Activated naive CD4-positive, alpha-beta T cell treated with anti-CD3 and anti-CD28 coated beads, Interleukin-2, amount 50 U/mL, for 24 hours (primary cell): Measurements from ENCODE around the gene SPOUT1.

Experiments
- H3K27ac Mint-ChIP-seq: one replicate; pipeline ENCODE4 v1.8.0; 2021; ENCODE audit warnings: mild to moderate bottlenecking, mixed read lengths
- H3K27me3 Mint-ChIP-seq: one replicate; pipeline ENCODE4 v1.8.0; 2021; ENCODE audit warnings: mixed read lengths
- H3K36me3 Mint-ChIP-seq: one replicate; pipeline ENCODE4 v1.8.0; 2021; ENCODE audit warnings: mixed read lengths
- H3K4me1 Mint-ChIP-seq: one replicate; pipeline ENCODE4 v1.8.0; 2021; ENCODE audit warnings: mixed read lengths
- H3K4me3 Mint-ChIP-seq: one replicate; pipeline ENCODE4 v1.8.0; 2021; ENCODE audit warnings: mild to moderate bottlenecking, mixed read lengths
- H3K9me3 Mint-ChIP-seq: one replicate; pipeline ENCODE4 v1.8.0; 2021; ENCODE audit warnings: mixed read lengths

The SPOUT1 gene

DNA sequence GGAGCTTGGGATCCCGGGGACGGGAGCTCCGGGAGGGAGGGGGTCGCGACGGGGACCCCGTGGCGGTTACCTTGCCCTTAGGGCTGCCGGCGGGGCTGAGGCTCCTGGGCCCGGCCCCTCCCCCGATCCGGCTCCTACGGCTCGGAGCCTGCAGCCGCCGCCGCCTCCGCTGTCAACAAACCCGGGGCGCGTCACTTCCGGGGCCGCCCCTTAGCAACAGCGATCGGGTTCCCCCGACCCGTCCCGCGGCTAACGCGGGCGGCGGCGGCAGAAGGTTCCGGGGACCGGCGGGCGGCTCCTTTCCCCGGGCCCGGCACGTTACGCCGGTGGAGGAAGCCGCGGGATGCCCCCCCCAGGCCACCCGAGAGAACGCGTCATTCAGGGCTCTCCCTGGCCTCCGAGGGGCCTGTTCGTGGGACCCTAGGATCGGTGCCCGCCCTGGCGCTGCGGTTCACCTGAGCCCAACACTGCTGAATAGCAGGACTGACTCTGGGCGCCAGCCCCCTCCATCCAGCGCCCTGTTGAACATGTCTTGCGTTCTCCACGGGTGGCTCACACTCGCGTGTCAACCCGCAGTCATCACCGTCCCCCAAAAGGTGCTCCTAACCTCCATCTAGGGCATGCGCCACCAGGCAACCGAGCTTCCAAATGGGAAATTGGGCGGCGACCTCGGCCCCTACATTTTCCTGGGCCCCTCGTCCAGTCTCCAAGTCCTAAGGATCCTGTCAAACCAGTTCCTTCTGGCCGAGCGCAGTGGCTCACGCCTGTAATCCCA is 57.7 kb downstream of the SPOUT1 start, which contains the start of gene ZER1:
ZER1 (minus strand) TSS at position 183 of the 775 bp plus-strand sequence. CDS start 16,362 bp downstream, outside the sequence.
- H3K27ac Mint-ChIP-seq = peak within 1 kb of the TSS; percentile 88
- H3K4me1 Mint-ChIP-seq = peaks cover 29% of the 10 kb centered on the region
- no peaks in the 10 kb centered on the region for H3K9me3 Mint-ChIP-seq
- H3K4me3 Mint-ChIP-seq = peak within 1 kb of the TSS; percentile 97
- H3K27me3 Mint-ChIP-seq = no peaks in the 10 kb centered on the region
- peaks cover 1% of the 10 kb centered on the region for H3K36me3 Mint-ChIP-seq

GRCh38 chr9:128771094-128771721 is 58.4 kb downstream of the SPOUT1 start:
- H3K4me1 Mint-ChIP-seq = peaks cover 32% of the 10 kb centered on the region
- H3K27me3 Mint-ChIP-seq = no peaks in the 10 kb centered on the region
- H3K27ac Mint-ChIP-seq = peak overlapping the region; percentile 75
- no peaks in the 10 kb centered on the region for H3K9me3 Mint-ChIP-seq
- peaks cover 1% of the 10 kb centered on the region for H3K36me3 Mint-ChIP-seq
- peak overlapping the region; percentile 97 for H3K4me3 Mint-ChIP-seq

DNA sequence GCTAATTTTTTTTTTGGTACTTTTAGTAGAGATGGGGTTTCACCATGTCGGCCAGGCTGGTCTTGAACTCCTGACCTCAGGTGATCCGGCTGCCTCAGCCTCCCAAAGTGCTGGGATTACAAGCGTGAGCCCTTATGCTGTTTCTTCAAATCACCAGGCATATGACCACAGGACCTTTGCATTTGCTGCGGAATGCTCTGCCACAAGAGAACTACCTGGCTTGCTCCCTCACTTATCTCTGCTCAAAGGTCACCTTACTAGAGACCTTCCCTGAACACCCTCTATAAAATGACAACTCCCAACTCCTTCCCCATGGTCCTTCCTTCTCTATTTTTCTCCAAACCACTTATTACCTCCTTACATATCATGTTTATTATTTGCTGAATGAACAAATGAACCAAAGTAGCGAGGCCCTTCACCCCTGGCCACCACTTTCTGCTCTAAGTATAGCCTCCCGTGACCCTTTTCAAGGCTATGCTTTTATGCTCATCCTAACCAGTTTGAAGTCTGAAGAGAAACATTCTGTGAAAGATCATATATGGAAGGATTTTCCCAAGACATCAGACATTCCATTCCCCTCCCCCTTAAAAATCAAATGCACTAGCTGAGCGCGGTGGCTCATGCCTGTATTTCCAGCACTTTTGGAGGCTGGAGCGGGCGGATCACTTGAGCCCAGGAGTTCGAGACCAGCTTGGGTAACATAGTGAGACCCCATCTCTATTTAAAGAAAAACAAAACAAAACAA is 59.1 kb downstream of the SPOUT1 start:
- Mint-ChIP-seq H3K4me3 (peak overlapping the region; percentile 97), H3K9me3 (no peaks in the 10 kb centered on the region), H3K36me3 (peaks cover 1% of the 10 kb centered on the region), H3K27ac (peak overlapping the region; percentile 75), H3K27me3 (no peaks in the 10 kb centered on the region), H3K4me1 (peaks cover 35% of the 10 kb centered on the region)
